ENCODE results near the gene RANBP17. TPM values are rescaled to one million over a fixed set of nuclear protein-coding genes. Genes with fewer than 3 reads are reported as not detected.
"Not testable (repeated sequence)": the region's sequence is repeated elsewhere in the genome, so short reads cannot be mapped to it uniquely, and the experiment has no call there.

Gene RANBP17
- total and polyA plus RNA-seq, 2 donors from 2014 or later, result 2.0 to 15.4 TPM

- H3K27me3 ChIP-seq (ENCODE audit: control insufficient read depth, insufficient read depth, low read length), result no peaks in the 10 kb centered on the region
- H3K4me1 ChIP-seq (ENCODE audit: control insufficient read depth in 2 of 3, insufficient read depth in 2 of 3, low read depth in 1 of 3, low read length in 3 of 3), result no peaks in the 10 kb centered on the region
- H3K4me3 ChIP-seq (ENCODE audit: low read length in 3 of 3), result no peak overlapping the region
- H3K27ac ChIP-seq (ENCODE audit: low read depth in 2 of 2, low read length in 2 of 2), result no peak overlapping the region
- intact Hi-C loops (cut with DNase I), result no loop called here
- FAIRE-seq, result no peak
- no peaks in the 10 kb centered on the region for H3K9me3 ChIP-seq (ENCODE audit: control insufficient read depth in 2 of 3, insufficient read depth in 1 of 3, low read length in 3 of 3)
- no peaks in the 10 kb centered on the region for H3K36me3 ChIP-seq (ENCODE audit: control insufficient read depth in 2 of 3, insufficient read depth in 3 of 3, low read length in 3 of 3)
- no peak for TF ChIP-seq CTCF (IDR thresholded peaks at IDR 0.05; ENCODE audit: borderline replicate concordance, extremely low read depth, insufficient read depth)
- no peak for DNase-seq
- H3K9ac ChIP-seq (ENCODE audit: low read length in 3 of 3), result no peak overlapping the region
Measured at GRCh38 chr5:171166766-171167165, 304.9 kb downstream of the RANBP17 start.

- no peaks in the 10 kb centered on the region for H3K9me3 ChIP-seq (ENCODE audit: control insufficient read depth in 2 of 3, insufficient read depth in 1 of 3, low read length in 3 of 3)
- DNase-seq (no peak), FAIRE-seq (no peak)
- H3K4me3 ChIP-seq (ENCODE audit: low read length in 3 of 3), result no peak overlapping the region
- no peaks in the 10 kb centered on the region for H3K36me3 ChIP-seq (ENCODE audit: control insufficient read depth in 2 of 3, insufficient read depth in 3 of 3, low read length in 3 of 3)
- no peak overlapping the region for H3K27ac ChIP-seq (ENCODE audit: low read depth in 2 of 2, low read length in 2 of 2)
- intact Hi-C loops (cut with DNase I), result no loop called here
- no peak overlapping the region for H3K9ac ChIP-seq (ENCODE audit: low read length in 3 of 3)
- no peaks in the 10 kb centered on the region for H3K27me3 ChIP-seq (ENCODE audit: control insufficient read depth, insufficient read depth, low read length)
- H3K4me1 ChIP-seq (ENCODE audit: control insufficient read depth in 2 of 3, insufficient read depth in 2 of 3, low read depth in 1 of 3, low read length in 3 of 3), result no peaks in the 10 kb centered on the region
- no peak for TF ChIP-seq CTCF (IDR thresholded peaks at IDR 0.05; ENCODE audit: borderline replicate concordance, extremely low read depth, insufficient read depth)
Measured at GRCh38 chr5:171168171-171168570, 306.4 kb downstream of the RANBP17 start.

- H3K9ac ChIP-seq (ENCODE audit: low read length in 3 of 3); H3K4me1 ChIP-seq (ENCODE audit: control insufficient read depth in 2 of 3, insufficient read depth in 2 of 3, low read depth in 1 of 3, low read length in 3 of 3); H3K27me3 ChIP-seq (ENCODE audit: control insufficient read depth, insufficient read depth, low read length); FAIRE-seq; H3K9me3 ChIP-seq (ENCODE audit: control insufficient read depth in 2 of 3, insufficient read depth in 1 of 3, low read length in 3 of 3); DNase-seq; intact Hi-C loops (cut with DNase I); H3K27ac ChIP-seq (ENCODE audit: low read depth in 2 of 2, low read length in 2 of 2); H3K36me3 ChIP-seq (ENCODE audit: control insufficient read depth in 2 of 3, insufficient read depth in 3 of 3, low read length in 3 of 3); H3K4me3 ChIP-seq (ENCODE audit: low read length in 3 of 3): not testable (repeated sequence)
Measured at GRCh38 chr5:171174960-171175359, 313.1 kb downstream of the RANBP17 start.

- intact Hi-C loops (cut with DNase I), result no loop called here
- FAIRE-seq, result no peak
- no peak overlapping the region for H3K9ac ChIP-seq (ENCODE audit: low read length in 3 of 3)
- H3K4me3 ChIP-seq (ENCODE audit: low read length in 3 of 3), result no peak overlapping the region
- no peak for DNase-seq
- H3K27ac ChIP-seq (ENCODE audit: low read depth in 2 of 2, low read length in 2 of 2), result no peak overlapping the region
- H3K4me1 ChIP-seq (ENCODE audit: control insufficient read depth in 2 of 3, insufficient read depth in 2 of 3, low read depth in 1 of 3, low read length in 3 of 3), result no peaks in the 10 kb centered on the region
- no peaks in the 10 kb centered on the region for H3K36me3 ChIP-seq (ENCODE audit: control insufficient read depth in 2 of 3, insufficient read depth in 3 of 3, low read length in 3 of 3)
- TF ChIP-seq CTCF (IDR thresholded peaks at IDR 0.05; ENCODE audit: borderline replicate concordance, extremely low read depth, insufficient read depth), result no peak
- H3K27me3 ChIP-seq (ENCODE audit: control insufficient read depth, insufficient read depth, low read length), result no peaks in the 10 kb centered on the region
- no peaks in the 10 kb centered on the region for H3K9me3 ChIP-seq (ENCODE audit: control insufficient read depth in 2 of 3, insufficient read depth in 1 of 3, low read length in 3 of 3)
Measured at GRCh38 chr5:171175746-171176145, 313.9 kb downstream of the RANBP17 start.

- H3K4me3 ChIP-seq (ENCODE audit: low read length in 3 of 3); H3K36me3 ChIP-seq (ENCODE audit: control insufficient read depth in 2 of 3, insufficient read depth in 3 of 3, low read length in 3 of 3); FAIRE-seq; intact Hi-C loops (cut with DNase I); H3K27me3 ChIP-seq (ENCODE audit: control insufficient read depth, insufficient read depth, low read length); H3K9ac ChIP-seq (ENCODE audit: low read length in 3 of 3); H3K27ac ChIP-seq (ENCODE audit: low read depth in 2 of 2, low read length in 2 of 2); DNase-seq; H3K4me1 ChIP-seq (ENCODE audit: control insufficient read depth in 2 of 3, insufficient read depth in 2 of 3, low read depth in 1 of 3, low read length in 3 of 3); H3K9me3 ChIP-seq (ENCODE audit: control insufficient read depth in 2 of 3, insufficient read depth in 1 of 3, low read length in 3 of 3): not testable (repeated sequence)
Measured at GRCh38 chr5:171178190-171178589, 316.4 kb downstream of the RANBP17 start.
